ENCODE data around the gene LMBR1L.

- TF ChIP-seq ATF2 (tag by site-specific recombination; IDR thresholded peaks at IDR 0.05; ENCODE audit: low read depth) (no peak), ZNF19 (tag by site-specific recombination; IDR thresholded peaks at IDR 0.05; ENCODE audit: low read depth) (no peak), PRDM4 (tag by site-specific recombination; IDR thresholded peaks at IDR 0.05) (no peak)
These were observed 795 bp downstream of the LMBR1L start for GRCh38 chr12:49109641-49110463.
